PC-9 (cell line): ENCODE measurements around the gene PRPS1. TPM values are rescaled to one million over a fixed set of nuclear protein-coding genes. Genes with fewer than 3 reads are reported as not detected.
"Not testable (repeated sequence)": the region's sequence is repeated elsewhere in the genome, so short reads cannot be mapped to it uniquely, and the experiment has no call there.

ENCODE experiments used
- BruUV-seq: library from RNA; stranded (reverse); fragments of 400-500 nt; replicated peaks from 2 replicates; lab custom pipeline; 2021; lab: Mats Ljungman, UMichigan
- CTCF ChIA-PET: fragments of 300-600 bp; sonication (Branson Sonifier 250); formaldehyde crosslinking; loops from one replicate; lab custom pipeline; 2022; ENCODE audit warnings: antibody characterized with exemption; lab: Charles Lee
- POLR2A ChIA-PET: fragments of 300-600 bp; sonication (Branson Sonifier 250); formaldehyde crosslinking; loops from one replicate; lab custom pipeline; 2022; ENCODE audit warnings: antibody characterized with exemption; ENCODE audit not compliant: unreplicated experiment; lab: Charles Lee
- DNase-seq, 2 experiments: peaks; one replicate each; pipeline versions ENCODE4 v3.0.0 to v3.0.0-alpha.2; 2015 to 2022; ENCODE audit warnings: mixed read lengths in 1 of 2
- H2AFZ ChIP-seq: fragments of 200-600 bp; sonication (generic); 2 replicates; pipeline ENCODE4 v1.8.1; 2017; ENCODE audit warnings: antibody characterized with exemption
- H3F3A ChIP-seq: fragments of 200-600 bp; sonication (generic); 2 replicates; pipeline ENCODE4 v1.8.1; 2017; ENCODE audit warnings: antibody characterized with exemption, mild to moderate bottlenecking, low read depth; ENCODE audit not compliant: insufficient read depth
- H3K27ac ChIP-seq: fragments of 200-600 bp; sonication (generic); 2 replicates; pipeline ENCODE4 v1.6.1; 2016; ENCODE audit warnings: mixed run types
- H3K27me3 ChIP-seq: fragments of 200-600 bp; sonication (generic); 2 replicates; pipeline ENCODE4 v1.6.1; 2016; ENCODE audit warnings: low read depth, mixed run types; ENCODE audit not compliant: insufficient read depth
- H3K36me3 ChIP-seq: fragments of 200-600 bp; sonication (generic); 2 replicates; pipeline ENCODE4 v1.6.1; 2016; ENCODE audit warnings: low read depth, mixed run types
- H3K4me1 ChIP-seq: fragments of 200-600 bp; sonication (generic); replicated peaks from 2 replicates; pipeline ENCODE4 v1.6.1; 2016; ENCODE audit warnings: mixed run types; ENCODE audit not compliant: insufficient read depth
- H3K4me2 ChIP-seq: fragments of 200-600 bp; sonication (generic); 2 replicates; pipeline ENCODE4 v1.6.1; 2017; ENCODE audit warnings: mixed run types
- H3K4me3 ChIP-seq: fragments of 200-600 bp; sonication (generic); 2 replicates; pipeline ENCODE4 v1.6.1; 2016; ENCODE audit warnings: mixed run types
- H3K79me2 ChIP-seq: fragments of 200-600 bp; sonication (generic); 2 replicates; pipeline ENCODE4 v1.6.1; 2017; ENCODE audit warnings: low read depth, mixed run types
- H3K9me2 ChIP-seq: fragments of 200-600 bp; sonication (generic); 2 replicates; pipeline ENCODE4 v1.8.1; 2017; ENCODE audit warnings: mild to moderate bottlenecking; ENCODE audit not compliant: insufficient read depth
- H3K9me3 ChIP-seq: fragments of 200-600 bp; sonication (generic); 2 replicates; pipeline ENCODE4 v1.8.1; 2016; ENCODE audit warnings: low read depth; ENCODE audit not compliant: insufficient read depth
- H4K20me1 ChIP-seq: fragments of 200-600 bp; sonication (generic); 2 replicates; pipeline ENCODE4 v1.8.1; 2017; ENCODE audit not compliant: insufficient read depth
- CTCF ChIP-seq: fragments of 200-600 bp; sonication (generic); conservative IDR thresholded peaks from 2 replicates; pipeline ENCODE4 v1.6.1; 2017; ENCODE audit warnings: mixed run types, antibody characterized with exemption, mild to moderate bottlenecking, moderate library complexity
- EZH2 ChIP-seq: fragments of 200-600 bp; sonication (generic); IDR thresholded peaks from 2 replicates; pipeline ENCODE4 v1.8.0; 2017; ENCODE audit warnings: antibody characterized with exemption, low read depth
- intact Hi-C: fragments of 100-400 bp; cut with micrococcal nuclease; formaldehyde crosslinking; loops from one replicate; pipeline ENCODE4 v1.10.0; 2022; ENCODE audit not compliant: unreplicated experiment
- total RNA-seq: library from RNA; stranded (reverse); gene quantifications from 2 replicates; pipeline ENCODE4 v1.2.3, GENCODE V29; 2021

PRPS1 gene
- total RNA-seq, 1 experiment from 2014 or later = 67.4 TPM

DNA sequence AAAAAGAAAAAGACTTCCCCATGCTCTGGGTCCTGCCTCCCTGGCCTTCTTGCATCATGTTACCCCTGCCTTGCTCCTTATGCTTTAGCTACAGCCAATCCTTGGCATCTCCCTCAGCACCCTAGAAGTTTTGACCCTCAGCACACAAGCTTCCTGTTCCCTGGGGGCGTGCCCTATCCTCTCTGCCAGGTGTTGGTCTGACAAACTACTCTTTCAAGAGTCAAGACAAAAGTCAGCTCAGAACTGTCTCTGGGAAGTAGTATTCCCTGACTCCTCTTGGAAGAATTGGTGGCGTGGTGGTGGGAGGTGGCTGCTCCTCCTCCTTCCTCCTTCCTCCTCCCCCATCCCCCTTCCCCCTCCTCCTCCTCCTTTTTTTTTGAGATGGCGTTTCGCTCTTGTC lies 41.0 kb downstream of the PRPS1 start:
- Histone ChIP-seq H3K27ac (no peak overlapping the region), H3K4me2 (no peak overlapping the region), H3K36me3 (no peaks in the 10 kb centered on the region), H4K20me1 (no peaks in the 10 kb centered on the region), H2AFZ (no peak overlapping the region), H3K9me3 (no peaks in the 10 kb centered on the region), H3K4me1 (peaks cover 22% of the 10 kb centered on the region), H3K27me3 (no peaks in the 10 kb centered on the region), H3F3A (peaks cover 8% of the 10 kb centered on the region; the same call in 1 of the 2 replicates), H3K79me2 (peaks cover under 1% of the 10 kb centered on the region; the same call in 1 of the 2 replicates), H3K4me3 (no peak overlapping the region), H3K9me2 (no peaks in the 10 kb centered on the region)
- POLR2A ChIA-PET = interaction anchor here (0.6 kb wide), 2 partner anchors 72 to 127 kb away, joined by 3 to 9 read pairs; no protein-coding TSS in a partner anchor
- DNase-seq = peak in 1 of 2 experiments; percentile 35
- intact Hi-C loops = no loop called here
- no TSS peak for BruUV-seq
- TF ChIP-seq EZH2 (no peak), CTCF (no peak)
- CTCF ChIA-PET = interaction anchor here (0.5 to 0.7 kb wide), 4 partner anchors 102 to 796 kb away, joined by 3 to 11 read pairs (median 4); no protein-coding TSS in a partner anchor

DNA sequence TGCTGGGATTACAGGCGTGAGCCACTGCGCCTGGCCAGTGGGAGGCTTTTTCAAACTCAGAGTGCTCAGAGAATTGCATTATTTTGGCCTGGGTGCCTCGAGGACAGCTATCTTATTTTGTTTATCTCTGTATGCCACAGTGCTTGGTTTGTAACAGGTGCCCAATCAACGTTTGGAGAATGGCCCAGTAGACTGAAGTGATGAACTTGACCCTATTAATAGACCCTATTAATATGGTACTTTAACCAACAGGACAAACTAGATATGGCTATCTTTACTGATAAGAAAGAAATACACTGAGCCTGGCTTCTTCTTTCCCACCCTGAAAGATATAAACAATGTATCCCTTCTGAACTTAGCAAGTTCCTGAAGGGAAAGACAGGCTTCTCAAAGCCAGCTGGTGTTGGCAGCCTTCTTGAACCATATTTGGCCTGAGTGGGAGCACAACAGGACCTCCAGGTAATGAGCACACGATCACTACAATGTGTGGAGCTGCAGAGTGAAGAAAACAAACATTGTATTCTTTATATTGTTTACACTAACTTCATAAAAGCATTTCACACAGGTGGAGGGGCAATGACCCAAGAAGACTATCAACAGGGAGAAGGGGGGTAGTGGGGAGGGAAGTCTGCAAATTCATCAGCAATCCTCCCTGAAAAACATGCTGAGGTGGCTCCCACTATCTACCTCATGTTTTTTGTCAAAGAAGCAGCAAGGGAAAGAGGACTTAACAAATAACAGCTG lies 41.7 kb downstream of the PRPS1 start:
- no peak overlapping the region for H3K27ac ChIP-seq
- no peaks in the 10 kb centered on the region for H4K20me1 ChIP-seq
- BruUV-seq = no TSS peak
- no peaks in the 10 kb centered on the region for H3K27me3 ChIP-seq
- H3K9me3 ChIP-seq = no peaks in the 10 kb centered on the region
- no peak overlapping the region for H2AFZ ChIP-seq
- H3K9me2 ChIP-seq = no peaks in the 10 kb centered on the region
- H3K4me3 ChIP-seq = no peak overlapping the region
- ChIA-PET CTCF (interaction anchor here (0.5 to 0.7 kb wide), 4 partner anchors 12 to 796 kb away, joined by 3 to 11 read pairs (median 7); no protein-coding TSS in a partner anchor), POLR2A (no interaction called here)
- no peaks in the 10 kb centered on the region for H3K36me3 ChIP-seq
- no peak overlapping the region for H3K4me2 ChIP-seq
- peaks cover 8% of the 10 kb centered on the region; the same call in 1 of the 2 replicates for H3F3A ChIP-seq
- intact Hi-C loops = no loop called here
- peaks cover 30% of the 10 kb centered on the region for H3K4me1 ChIP-seq
- peaks cover 9% of the 10 kb centered on the region for H3K79me2 ChIP-seq
- TF ChIP-seq EZH2 (no peak), CTCF (no peak)
- no peak for DNase-seq

DNA sequence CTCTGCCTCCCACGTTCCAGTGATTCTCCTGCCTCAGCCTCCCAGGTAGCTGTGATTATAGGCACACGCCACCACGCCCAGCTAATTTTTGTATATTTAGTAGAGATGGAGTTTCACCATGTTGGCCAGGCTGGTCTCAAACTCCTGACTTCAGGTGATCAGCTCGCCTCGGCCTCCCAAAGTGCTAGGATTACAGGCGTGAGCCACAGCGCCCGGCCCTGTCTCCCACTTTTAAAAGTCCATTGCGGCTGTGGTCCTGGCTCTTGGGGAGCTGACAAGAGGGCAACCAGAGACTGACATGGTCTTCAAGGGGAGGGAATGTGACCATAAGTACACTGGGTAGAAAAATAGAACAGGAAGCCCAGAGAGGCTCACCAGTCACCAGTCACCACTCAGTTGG lies 42.9 kb downstream of the PRPS1 start:
- peaks cover 40% of the 10 kb centered on the region for H3K4me1 ChIP-seq
- H3K4me2 ChIP-seq, H3K9me3 ChIP-seq, H3K4me3 ChIP-seq, H2AFZ ChIP-seq, H4K20me1 ChIP-seq, POLR2A ChIA-PET, DNase-seq, BruUV-seq, H3K36me3 ChIP-seq, H3K27ac ChIP-seq, H3K27me3 ChIP-seq, H3K9me2 ChIP-seq, intact Hi-C loops, CTCF ChIA-PET: not testable (repeated sequence)
- H3K79me2 ChIP-seq = peaks cover 19% of the 10 kb centered on the region
- peaks cover 11% of the 10 kb centered on the region for H3F3A ChIP-seq
